ENCODE results near the gene MCF2L. TPM values are rescaled to one million over a fixed set of nuclear protein-coding genes. Genes with fewer than 3 reads are reported as not detected.

Gene MCF2L
- total and polyA plus RNA-seq, 10 of the 15 experiments (the other 5 are each of a cell fraction or from before 2014, with no cell fraction given) = 0.06 to 1.1 (median 0.21) TPM; not detected in 2

DNA sequence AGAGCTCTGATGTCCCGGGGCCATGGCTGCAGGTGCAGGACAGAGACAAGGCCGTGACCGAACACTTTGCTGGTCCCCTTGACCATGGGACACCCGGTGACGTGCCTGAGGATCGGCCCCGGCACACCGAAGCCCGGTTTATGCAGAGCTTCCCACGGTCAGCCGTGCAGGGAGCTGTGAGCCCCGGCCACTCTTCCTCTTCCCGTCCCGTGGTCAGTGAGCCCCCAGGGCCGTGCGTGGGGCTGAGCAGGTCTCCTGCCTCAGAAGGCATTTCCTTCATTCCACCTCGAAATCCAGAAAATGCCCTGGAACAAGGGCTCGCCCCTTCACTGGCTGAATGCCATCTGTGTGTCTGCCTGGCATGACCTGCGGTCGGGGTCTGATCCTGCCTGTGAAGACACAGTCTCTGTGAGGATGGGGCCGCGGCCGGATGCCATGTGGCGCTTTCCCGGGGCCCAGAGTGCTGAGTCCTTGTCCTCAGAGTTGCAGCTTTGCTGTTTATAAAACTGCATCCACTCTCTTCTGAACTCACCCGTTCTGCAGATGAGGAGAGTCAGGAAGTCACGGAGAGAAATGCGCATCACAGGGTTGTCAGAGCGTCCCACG, 16.9 kb downstream of the MCF2L start:
- in situ Hi-C loops (cut with MboI) (no loop called here), intact Hi-C loops (cut with micrococcal nuclease; ENCODE audit: unreplicated experiment) (no loop called here)
- Histone ChIP-seq H3K27me3 (replicated peaks in 1 of 2; ENCODE audit: control insufficient read depth in 2 of 2, insufficient read depth in 2 of 2, low read length in 1 of 2) (no peaks in the 10 kb centered on the region; a peak in 2 of 4 replicates), H3K36me3 (ENCODE audit: control insufficient read depth in 2 of 2, insufficient read depth in 2 of 2, low read length in 1 of 2) (no peaks in the 10 kb centered on the region), H3K79me2 (ENCODE audit: control insufficient read depth, insufficient read depth, low read length) (no peaks in the 10 kb centered on the region), H3K4me1 (ENCODE audit: control insufficient read depth, insufficient read depth, low read length) (no peaks in the 10 kb centered on the region), H2AFZ (ENCODE audit: control insufficient read depth, low read depth, low read length) (no peak overlapping the region), H4K20me1 (ENCODE audit: control insufficient read depth, insufficient read depth) (no peaks in the 10 kb centered on the region), H3K4me3 (no peak overlapping the region), H3K27ac (ENCODE audit: control insufficient read depth, insufficient read depth) (no peak overlapping the region), H3K9me3 (replicated peaks; ENCODE audit: control insufficient read depth, insufficient read depth, low read length) (no peaks in the 10 kb centered on the region), H3K9ac (ENCODE audit: control insufficient read depth, insufficient read depth, low read length) (no peak overlapping the region), H3K4me2 (ENCODE audit: control insufficient read depth, insufficient read depth) (no peak overlapping the region)
- ChIA-PET RAD21 (ENCODE audit: unreplicated experiment) (no interaction called here), SMC1A (ENCODE audit: uncharacterized antibody, unreplicated experiment) (no interaction called here), POLR2A (no interaction called here), CTCF (no interaction called here)
- no peak for ATAC-seq
- 39% methylated on average over 30 of the region's 30 CpGs for WGBS (ENCODE audit: insufficient coverage, insufficient replicate concordance, low lambda C conversion rate, missing lambda C conversion rate)
- no peak for DNase-seq (ENCODE audit: low read depth, low spot score)
- no peak for FAIRE-seq
- TF ChIP-seq NRF1 (conservative IDR thresholded peaks at IDR 0.05; ENCODE audit: low read depth, low read length) (no peak), ZNF274 (IDR thresholded peaks at IDR 0.05; ENCODE audit: insufficient read depth, insufficient read length) (no peak), JUND (IDR thresholded peaks at IDR 0.05; ENCODE audit: low read depth, low read length) (no peak), BACH1 (IDR thresholded peaks at IDR 0.05; ENCODE audit: borderline replicate concordance) (no peak), CEBPB (IDR thresholded peaks at IDR 0.05; ENCODE audit: borderline replicate concordance in 1 of 2, low read depth in 2 of 2, low read length in 2 of 2) (no peak), ZZZ3 (IDR thresholded peaks at IDR 0.05; ENCODE audit: control insufficient read depth, insufficient read length, low read depth) (no peak), NBN (IDR thresholded peaks at IDR 0.05) (no peak), RCOR1 (conservative IDR thresholded peaks at IDR 0.05; ENCODE audit: low read depth, low read length) (no peak), KDM1A (IDR thresholded peaks at IDR 0.05; ENCODE audit: borderline replicate concordance) (no peak), YBX1 (IDR thresholded peaks at IDR 0.05) (no peak), POLR2AphosphoS5 (IDR thresholded peaks at IDR 0.05; ENCODE audit: low read length) (no peak)
- TF ChIP-seq, protein P1, sequence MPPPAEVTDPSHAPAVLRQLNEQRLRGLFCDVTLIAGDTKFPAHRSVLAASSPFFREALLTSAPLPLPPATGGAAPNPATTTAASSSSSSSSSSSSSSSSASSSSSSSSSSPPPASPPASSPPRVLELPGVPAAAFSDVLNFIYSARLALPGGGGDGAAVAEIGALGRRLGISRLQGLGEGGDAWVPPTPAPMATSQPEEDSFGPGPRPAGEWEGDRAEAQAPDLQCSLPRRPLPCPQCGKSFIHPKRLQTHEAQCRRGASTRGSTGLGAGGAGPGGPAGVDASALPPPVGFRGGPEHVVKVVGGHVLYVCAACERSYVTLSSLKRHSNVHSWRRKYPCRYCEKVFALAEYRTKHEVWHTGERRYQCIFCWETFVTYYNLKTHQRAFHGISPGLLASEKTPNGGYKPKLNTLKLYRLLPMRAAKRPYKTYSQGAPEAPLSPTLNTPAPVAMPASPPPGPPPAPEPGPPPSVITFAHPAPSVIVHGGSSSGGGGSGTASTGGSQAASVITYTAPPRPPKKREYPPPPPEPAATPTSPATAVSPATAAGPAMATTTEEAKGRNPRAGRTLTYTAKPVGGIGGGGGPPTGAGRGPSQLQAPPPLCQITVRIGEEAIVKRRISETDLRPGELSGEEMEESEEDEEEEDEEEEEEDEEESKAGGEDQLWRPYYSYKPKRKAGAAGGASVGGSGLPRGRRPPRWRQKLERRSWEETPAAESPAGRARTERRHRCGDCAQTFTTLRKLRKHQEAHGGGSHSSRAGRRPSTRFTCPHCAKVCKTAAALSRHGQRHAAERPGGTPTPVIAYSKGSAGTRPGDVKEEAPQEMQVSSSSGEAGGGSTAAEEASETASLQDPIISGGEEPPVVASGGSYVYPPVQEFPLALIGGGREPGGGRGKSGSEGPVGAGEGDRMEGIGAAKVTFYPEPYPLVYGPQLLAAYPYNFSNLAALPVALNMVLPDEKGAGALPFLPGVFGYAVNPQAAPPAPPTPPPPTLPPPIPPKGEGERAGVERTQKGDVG (CRISPR knock-in tag; IDR thresholded peaks at IDR 0.05) = no peak
- TF ChIP-seq, protein P2, sequence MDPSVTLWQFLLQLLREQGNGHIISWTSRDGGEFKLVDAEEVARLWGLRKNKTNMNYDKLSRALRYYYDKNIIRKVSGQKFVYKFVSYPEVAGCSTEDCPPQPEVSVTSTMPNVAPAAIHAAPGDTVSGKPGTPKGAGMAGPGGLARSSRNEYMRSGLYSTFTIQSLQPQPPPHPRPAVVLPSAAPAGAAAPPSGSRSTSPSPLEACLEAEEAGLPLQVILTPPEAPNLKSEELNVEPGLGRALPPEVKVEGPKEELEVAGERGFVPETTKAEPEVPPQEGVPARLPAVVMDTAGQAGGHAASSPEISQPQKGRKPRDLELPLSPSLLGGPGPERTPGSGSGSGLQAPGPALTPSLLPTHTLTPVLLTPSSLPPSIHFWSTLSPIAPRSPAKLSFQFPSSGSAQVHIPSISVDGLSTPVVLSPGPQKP (IDR thresholded peaks at IDR 0.05; ENCODE audit: low read depth, low read length) = no peak
- no TSS peak for BruUV-seq (replicated peaks)
